VCaP (cell line): ENCODE results near the gene CYLC2.

Source experiments
- H3K27ac ChIP-seq: fragments of 450-650 bp; 2 replicates; pipeline ENCODE4 v1.5.1; 2017
- CTCF ChIP-seq: fragments of 450-650 bp; conservative IDR thresholded peaks from 2 replicates; pipeline ENCODE4 v1.5.1; 2017; ENCODE audit warnings: mild to moderate bottlenecking, moderate library complexity

Gene CYLC2

GRCh38 chr9:102995033-102995432 is at the start of gene CYLC2:
Gene CYLC2 (plus strand): TSS chr9:102995333. CDS start chr9:102995381, 48 bp downstream.
- no peak within 1 kb of the TSS for H3K27ac ChIP-seq
- TF ChIP-seq CTCF = no peak

GRCh38 chr9:102950346-102950745 is 44.8 kb upstream of the CYLC2 start:
- no peak for TF ChIP-seq CTCF
- H3K27ac ChIP-seq = no peak overlapping the region

GRCh38 chr9:102966999-102967398 is 28.1 kb upstream of the CYLC2 start:
- no peak for TF ChIP-seq CTCF
- H3K27ac ChIP-seq = 0 out of 2 replicates have a peak overlapping the region, but pooled peaks have one; percentile 54

- H3K27ac ChIP-seq = no peak overlapping the region
- no peak for TF ChIP-seq CTCF
Observed at GRCh38 chr9:102967979-102968378, 27.2 kb upstream of the CYLC2 start.

GRCh38 chr9:102972780-102973179 is 22.4 kb upstream of the CYLC2 start:
- H3K27ac ChIP-seq = no peak overlapping the region
- no peak for TF ChIP-seq CTCF

- no peak overlapping the region for H3K27ac ChIP-seq
- no peak for TF ChIP-seq CTCF
Observed at GRCh38 chr9:102974530-102974929, 20.6 kb upstream of the CYLC2 start.

- H3K27ac ChIP-seq = no peak overlapping the region
- no peak for TF ChIP-seq CTCF
Observed at GRCh38 chr9:102975251-102975650, 19.9 kb upstream of the CYLC2 start.
